H1 (cell line): Measurements from ENCODE around the gene OR51V1. TPM values are rescaled to one million over a fixed set of nuclear protein-coding genes. Genes with fewer than 3 reads are reported as not detected.

ENCODE experiments used
- BCL11A ChIP-seq, 2 experiments: IDR thresholded peaks; one replicate each; pipeline ENCODE4 v1.6.1; 2011; ENCODE audit warnings: low read depth in 2 of 2, low read length in 2 of 2, mild to moderate bottlenecking in 2 of 2
- CEBPB ChIP-seq: IDR thresholded peaks from 2 replicates; pipeline ENCODE4 v1.6.1; 2012; ENCODE audit warnings: low read depth, low read length
- CHD2 ChIP-seq: IDR thresholded peaks from 2 replicates; pipeline ENCODE4 v1.6.1; 2012; ENCODE audit warnings: low read length, improper control_type of control experiment
- CREB1 ChIP-seq: IDR thresholded peaks from 2 replicates; pipeline ENCODE4 v1.6.1; 2012; ENCODE audit warnings: inconsistent platforms
- POLR2A ChIP-seq, 2 experiments: IDR thresholded peaks; 1 replicate in 1 of 2; 2 replicates in 1 of 2; pipeline ENCODE4 v1.6.1; 2011; ENCODE audit warnings: low read depth in 2 of 2, low read length in 2 of 2, mild to moderate bottlenecking in 2 of 2; ENCODE audit errors: control extremely low read depth in 1 of 2
- RXRA ChIP-seq: IDR thresholded peaks from 2 replicates; pipeline ENCODE4 v1.6.1; 2011; ENCODE audit warnings: low read depth, mild to moderate bottlenecking, low read length, moderate library complexity; ENCODE audit not compliant: insufficient read depth
- SIN3A ChIP-seq, 2 experiments: IDR thresholded peaks in 1 of 2; conservative IDR thresholded peaks in 1 of 2; 2 replicates each; pipeline ENCODE4 v1.6.1; 2011 to 2012; ENCODE audit warnings: low read length in 2 of 2, improper control_type of control experiment in 1 of 2, low read depth in 1 of 2, mild to moderate bottlenecking in 1 of 2
- SIX5 ChIP-seq: IDR thresholded peaks from 2 replicates; pipeline ENCODE4 v1.6.1; 2011; ENCODE audit warnings: mild to moderate bottlenecking, low read depth, low read length
- TAF7 ChIP-seq: optimal IDR thresholded peaks from 2 replicates; pipeline ENCODE3; 2011; ENCODE audit warnings: low read depth, mild to moderate bottlenecking, inconsistent platforms, low read length, moderate library complexity, borderline replicate concordance
- ZNF274 ChIP-seq: IDR thresholded peaks from 2 replicates; pipeline ENCODE4 v1.7.0; 2012; ENCODE audit warnings: low read length, borderline replicate concordance; ENCODE audit errors: extremely low read depth
- polyA plus RNA-seq, 7 experiments: library from polyadenylated mRNA; depleted of rRNA in 3 of 7; stranded (reverse) in 5 of 7; unstranded in 2 of 7; fragments of >200 nt in 5 of 7; fragments of 200-250 nt in 2 of 7; gene quantifications; 1 replicate in 5 of 7; 2 replicates in 1 of 7; 4 replicates in 1 of 7; pipeline versions ENCODE4 v1.2.1 to v1.2.3, GENCODE V29; 2011 to 2013; ENCODE audit warnings: missing spikeins in 2 of 7, mixed read lengths in 2 of 7
- total RNA-seq: library from RNA; stranded (reverse); fragmentation: NEBNext Ultra II Directional; extraction: Animal tissue kit (Norgen Biotek cat#: 25700); gene quantifications from 2 replicates; pipeline ENCODE4 v1.2.1, GENCODE V29; 2021
- TF ChIP-seq, protein P1 (sequence below): IDR thresholded peaks from 2 replicates; pipeline ENCODE4 v1.6.1; 2011; ENCODE audit warnings: low read length, improper control_type of control experiment

The OR51V1 gene
- total and polyA plus RNA-seq, 2 of the 8 experiments (the other 6 are each of a cell fraction or from before 2014, with no cell fraction given), result not detected

DNA sequence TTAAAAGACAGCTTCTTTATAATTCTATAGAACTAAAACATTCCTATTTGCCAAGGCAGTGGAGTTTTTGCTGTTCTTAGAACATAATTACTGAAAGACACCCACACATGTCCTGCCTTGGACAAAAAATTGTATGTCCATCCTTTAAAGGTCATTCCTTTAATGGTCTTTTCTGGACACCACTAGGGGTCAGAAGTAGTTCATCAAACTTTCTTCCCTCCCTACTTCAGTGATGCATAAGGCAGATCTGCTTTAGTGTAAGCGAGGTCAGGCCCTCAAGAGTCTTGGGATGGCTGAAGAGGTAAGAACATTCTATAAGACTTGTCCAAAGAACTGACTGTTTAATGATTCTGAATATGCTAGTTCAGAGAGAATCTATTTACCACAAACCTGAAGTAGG, 4.3 kb upstream of the OR51V1 start (continued):
- TF ChIP-seq, protein P1, sequence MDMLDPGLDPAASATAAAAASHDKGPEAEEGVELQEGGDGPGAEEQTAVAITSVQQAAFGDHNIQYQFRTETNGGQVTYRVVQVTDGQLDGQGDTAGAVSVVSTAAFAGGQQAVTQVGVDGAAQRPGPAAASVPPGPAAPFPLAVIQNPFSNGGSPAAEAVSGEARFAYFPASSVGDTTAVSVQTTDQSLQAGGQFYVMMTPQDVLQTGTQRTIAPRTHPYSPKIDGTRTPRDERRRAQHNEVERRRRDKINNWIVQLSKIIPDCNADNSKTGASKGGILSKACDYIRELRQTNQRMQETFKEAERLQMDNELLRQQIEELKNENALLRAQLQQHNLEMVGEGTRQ, result no peak
- TF ChIP-seq ZNF274 (no peak), CHD2 (no peak), BCL11A (IDR thresholded peaks at IDR 0.05; ENCODE audit: low read depth in 2 of 2, low read length in 2 of 2) (no peak), RXRA (no peak), POLR2A (IDR thresholded peaks at IDR 0.05; ENCODE audit: control extremely low read depth in 1 of 2, low read depth in 2 of 2, low read length in 2 of 2) (no peak), CEBPB (no peak), SIN3A (conservative IDR thresholded peaks at IDR 0.05 in 1 of 2, IDR thresholded peaks at IDR 0.05 in 1 of 2; ENCODE audit: low read depth in 1 of 2, low read length in 2 of 2) (no peak), TAF7 (no peak), CREB1 (no peak), SIX5 (no peak)
